ENCODE measurements around the gene PCDH12.

DNA sequence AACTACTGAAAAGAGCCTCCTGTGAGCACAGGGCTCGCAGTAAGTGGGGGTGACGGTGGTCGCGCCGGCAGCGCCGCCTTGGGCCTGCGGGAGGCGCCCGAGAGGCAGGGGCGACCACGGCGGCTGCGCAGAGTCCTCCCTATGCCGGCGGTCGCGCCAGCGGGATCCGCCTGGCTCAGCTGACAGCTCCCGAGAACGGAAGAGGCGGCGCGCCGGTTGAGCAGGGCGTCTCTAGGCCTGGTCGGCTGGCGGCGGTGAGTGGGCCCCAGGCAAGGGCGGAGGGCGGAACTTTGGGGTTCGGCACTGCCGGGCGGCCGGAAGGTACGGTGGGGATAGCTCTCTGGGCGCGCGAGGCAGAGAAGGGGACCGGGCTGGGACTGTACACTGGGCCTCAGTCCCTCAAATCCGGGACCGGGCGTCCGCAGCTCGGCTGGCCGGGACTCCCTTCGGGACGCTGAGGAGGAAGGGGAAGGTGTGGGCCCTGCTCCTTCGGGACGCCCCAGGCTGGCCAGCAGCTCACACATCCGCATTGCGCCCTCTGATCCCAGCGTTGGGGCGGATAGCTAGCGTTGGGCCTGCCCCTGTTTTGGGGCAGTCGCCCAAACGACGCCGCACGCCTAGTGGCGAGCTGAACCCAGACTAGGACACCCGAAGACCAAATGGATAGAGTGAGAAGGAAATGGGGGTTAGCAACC is 11.1 kb upstream of the PCDH12 start, which contains the start of gene RNF14:
- TF ChIP-seq, protein P1, sequence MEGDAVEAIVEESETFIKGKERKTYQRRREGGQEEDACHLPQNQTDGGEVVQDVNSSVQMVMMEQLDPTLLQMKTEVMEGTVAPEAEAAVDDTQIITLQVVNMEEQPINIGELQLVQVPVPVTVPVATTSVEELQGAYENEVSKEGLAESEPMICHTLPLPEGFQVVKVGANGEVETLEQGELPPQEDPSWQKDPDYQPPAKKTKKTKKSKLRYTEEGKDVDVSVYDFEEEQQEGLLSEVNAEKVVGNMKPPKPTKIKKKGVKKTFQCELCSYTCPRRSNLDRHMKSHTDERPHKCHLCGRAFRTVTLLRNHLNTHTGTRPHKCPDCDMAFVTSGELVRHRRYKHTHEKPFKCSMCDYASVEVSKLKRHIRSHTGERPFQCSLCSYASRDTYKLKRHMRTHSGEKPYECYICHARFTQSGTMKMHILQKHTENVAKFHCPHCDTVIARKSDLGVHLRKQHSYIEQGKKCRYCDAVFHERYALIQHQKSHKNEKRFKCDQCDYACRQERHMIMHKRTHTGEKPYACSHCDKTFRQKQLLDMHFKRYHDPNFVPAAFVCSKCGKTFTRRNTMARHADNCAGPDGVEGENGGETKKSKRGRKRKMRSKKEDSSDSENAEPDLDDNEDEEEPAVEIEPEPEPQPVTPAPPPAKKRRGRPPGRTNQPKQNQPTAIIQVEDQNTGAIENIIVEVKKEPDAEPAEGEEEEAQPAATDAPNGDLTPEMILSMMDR (optimal IDR thresholded peaks at IDR 0.05 in 1 of 3, IDR thresholded peaks at IDR 0.05 in 1 of 3, conservative IDR thresholded peaks at IDR 0.05 in 1 of 3; ENCODE audit: extremely low read depth in 1 of 3, insufficient read depth in 2 of 3, low read length in 3 of 3), result peak; percentile 86 to 97 (median 87)
- no peak for TF ChIP-seq EZH2 (IDR thresholded peaks at IDR 0.05; ENCODE audit: low read length)

Data from keratinocyte (primary cell).